GM12864 (cell line): ENCODE measurements around the gene PFDN2.

Experiments used
- DNase-seq: peaks from one replicate; pipeline ENCODE4 v3.0.0-alpha.2; 2011; ENCODE audit warnings: low read depth
- H3K4me3 ChIP-seq: 2 replicates; pipeline ENCODE4 v1.5.1; 2011; ENCODE audit warnings: mild to moderate bottlenecking, low read depth, low read length, control low read depth
- TF ChIP-seq, protein P1 (sequence below): IDR thresholded peaks from 2 replicates; pipeline ENCODE4 v1.5.1; 2011; ENCODE audit warnings: low read depth, mild to moderate bottlenecking, moderate library complexity, low read length, control low read depth, inconsistent platforms; ENCODE audit errors: missing control alignments

PFDN2 gene

DNA sequence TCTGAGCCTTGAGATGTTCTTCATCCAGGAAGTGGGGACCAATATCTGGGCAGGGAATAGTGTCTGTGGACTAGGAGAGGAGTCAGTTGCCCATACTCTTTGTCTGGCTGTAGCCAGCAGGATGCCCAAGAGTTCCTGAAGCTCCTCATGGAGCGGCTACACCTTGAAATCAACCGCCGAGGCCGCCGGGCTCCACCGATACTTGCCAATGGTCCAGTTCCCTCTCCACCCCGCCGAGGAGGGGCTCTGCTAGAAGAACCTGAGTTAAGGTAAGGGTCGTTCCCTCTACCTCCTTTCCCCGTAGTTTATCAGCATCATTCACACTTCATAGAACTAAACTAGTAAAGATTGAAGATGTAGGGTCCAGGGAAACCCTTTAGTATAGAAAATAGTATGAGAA is 45.0 kb upstream of the PFDN2 start:
- no peak for DNase-seq
- no peak overlapping the region for H3K4me3 ChIP-seq
- TF ChIP-seq, protein P1, sequence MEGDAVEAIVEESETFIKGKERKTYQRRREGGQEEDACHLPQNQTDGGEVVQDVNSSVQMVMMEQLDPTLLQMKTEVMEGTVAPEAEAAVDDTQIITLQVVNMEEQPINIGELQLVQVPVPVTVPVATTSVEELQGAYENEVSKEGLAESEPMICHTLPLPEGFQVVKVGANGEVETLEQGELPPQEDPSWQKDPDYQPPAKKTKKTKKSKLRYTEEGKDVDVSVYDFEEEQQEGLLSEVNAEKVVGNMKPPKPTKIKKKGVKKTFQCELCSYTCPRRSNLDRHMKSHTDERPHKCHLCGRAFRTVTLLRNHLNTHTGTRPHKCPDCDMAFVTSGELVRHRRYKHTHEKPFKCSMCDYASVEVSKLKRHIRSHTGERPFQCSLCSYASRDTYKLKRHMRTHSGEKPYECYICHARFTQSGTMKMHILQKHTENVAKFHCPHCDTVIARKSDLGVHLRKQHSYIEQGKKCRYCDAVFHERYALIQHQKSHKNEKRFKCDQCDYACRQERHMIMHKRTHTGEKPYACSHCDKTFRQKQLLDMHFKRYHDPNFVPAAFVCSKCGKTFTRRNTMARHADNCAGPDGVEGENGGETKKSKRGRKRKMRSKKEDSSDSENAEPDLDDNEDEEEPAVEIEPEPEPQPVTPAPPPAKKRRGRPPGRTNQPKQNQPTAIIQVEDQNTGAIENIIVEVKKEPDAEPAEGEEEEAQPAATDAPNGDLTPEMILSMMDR = no peak

DNA sequence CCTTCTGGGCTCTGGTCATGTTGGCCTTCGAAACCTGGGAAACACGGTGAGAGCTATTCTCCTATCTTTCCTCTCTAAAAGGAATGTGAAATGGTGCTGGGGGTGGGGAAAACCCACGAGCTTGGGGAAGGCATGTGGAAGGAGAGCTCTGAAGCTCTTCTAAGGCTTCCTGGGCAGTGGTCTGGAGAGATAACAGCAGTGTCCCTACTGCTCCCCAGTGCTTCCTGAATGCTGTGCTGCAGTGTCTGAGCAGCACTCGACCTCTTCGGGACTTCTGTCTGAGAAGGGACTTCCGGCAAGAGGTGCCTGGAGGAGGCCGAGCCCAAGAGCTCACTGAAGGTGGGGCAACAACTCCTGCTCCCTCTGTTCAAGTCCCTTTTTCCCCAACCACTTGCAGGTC is 44.2 kb upstream of the PFDN2 start:
- TF ChIP-seq, protein P1 = no peak
- no peak for DNase-seq
- H3K4me3 ChIP-seq = no peak overlapping the region

DNA sequence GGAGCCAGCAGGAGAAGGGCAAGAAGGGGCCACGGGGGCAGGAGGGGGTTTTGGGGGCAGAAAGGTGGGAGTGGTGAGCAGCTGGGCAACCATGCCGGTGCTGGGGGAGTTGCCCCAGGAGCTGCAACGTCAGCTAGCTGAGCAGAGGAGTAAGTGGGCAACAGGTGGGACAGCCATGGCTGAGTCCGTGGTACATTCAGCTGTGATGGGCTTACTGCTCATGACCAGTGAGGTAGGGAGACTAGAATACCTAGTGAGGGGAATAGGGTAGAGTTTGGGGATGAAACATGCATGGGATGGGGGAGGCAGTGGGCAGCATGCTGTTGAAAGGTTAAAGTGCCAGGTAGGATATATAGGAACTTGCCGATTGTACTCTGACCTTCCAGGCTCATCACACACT is 43.8 kb upstream of the PFDN2 start:
- TF ChIP-seq, protein P1 = no peak
- H3K4me3 ChIP-seq = no peak overlapping the region
- no peak for DNase-seq

DNA sequence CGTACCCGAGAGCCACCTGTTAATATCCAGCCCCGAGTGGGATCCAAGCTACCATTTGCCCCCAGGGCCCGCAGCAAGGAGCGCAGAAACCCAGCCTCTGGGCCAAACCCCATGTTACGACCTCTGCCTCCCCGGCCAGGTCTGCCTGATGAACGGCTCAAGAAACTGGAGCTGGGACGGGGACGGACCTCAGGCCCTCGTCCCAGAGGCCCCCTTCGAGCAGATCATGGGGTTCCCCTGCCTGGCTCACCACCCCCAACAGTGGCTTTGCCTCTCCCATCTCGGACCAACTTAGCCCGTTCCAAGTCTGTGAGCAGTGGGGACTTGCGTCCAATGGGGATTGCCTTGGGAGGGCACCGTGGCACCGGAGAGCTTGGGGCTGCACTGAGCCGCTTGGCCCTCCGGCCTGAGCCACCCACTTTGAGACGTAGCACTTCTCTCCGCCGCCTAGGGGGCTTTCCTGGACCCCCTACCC is 42.9 kb upstream of the PFDN2 start:
- H3K4me3 ChIP-seq = no peak overlapping the region
- TF ChIP-seq, protein P1 = no peak

DNA sequence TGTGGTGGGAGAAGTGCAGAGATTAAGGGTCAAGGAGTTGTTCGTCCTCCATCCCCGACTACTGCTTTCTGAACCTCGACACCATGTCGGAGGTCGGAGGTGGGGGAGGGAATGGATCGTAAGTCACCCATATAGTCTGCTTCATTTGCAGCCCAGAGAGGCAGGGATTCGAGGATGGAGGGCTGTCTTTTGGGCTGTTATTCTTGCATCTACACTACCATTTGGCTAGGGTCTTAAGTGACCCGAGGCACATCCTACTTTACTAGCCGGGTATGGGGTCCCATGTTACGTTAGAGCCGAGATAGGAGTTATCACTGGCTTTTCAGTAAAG is 42.0 kb upstream of the PFDN2 start:
- TF ChIP-seq, protein P1 = no peak
- peak overlapping the region; percentile 65 for H3K4me3 ChIP-seq
- no peak for DNase-seq

More for the DNA sequence above, 42.9 kb upstream of the PFDN2 start:
- no peak for DNase-seq

DNA sequence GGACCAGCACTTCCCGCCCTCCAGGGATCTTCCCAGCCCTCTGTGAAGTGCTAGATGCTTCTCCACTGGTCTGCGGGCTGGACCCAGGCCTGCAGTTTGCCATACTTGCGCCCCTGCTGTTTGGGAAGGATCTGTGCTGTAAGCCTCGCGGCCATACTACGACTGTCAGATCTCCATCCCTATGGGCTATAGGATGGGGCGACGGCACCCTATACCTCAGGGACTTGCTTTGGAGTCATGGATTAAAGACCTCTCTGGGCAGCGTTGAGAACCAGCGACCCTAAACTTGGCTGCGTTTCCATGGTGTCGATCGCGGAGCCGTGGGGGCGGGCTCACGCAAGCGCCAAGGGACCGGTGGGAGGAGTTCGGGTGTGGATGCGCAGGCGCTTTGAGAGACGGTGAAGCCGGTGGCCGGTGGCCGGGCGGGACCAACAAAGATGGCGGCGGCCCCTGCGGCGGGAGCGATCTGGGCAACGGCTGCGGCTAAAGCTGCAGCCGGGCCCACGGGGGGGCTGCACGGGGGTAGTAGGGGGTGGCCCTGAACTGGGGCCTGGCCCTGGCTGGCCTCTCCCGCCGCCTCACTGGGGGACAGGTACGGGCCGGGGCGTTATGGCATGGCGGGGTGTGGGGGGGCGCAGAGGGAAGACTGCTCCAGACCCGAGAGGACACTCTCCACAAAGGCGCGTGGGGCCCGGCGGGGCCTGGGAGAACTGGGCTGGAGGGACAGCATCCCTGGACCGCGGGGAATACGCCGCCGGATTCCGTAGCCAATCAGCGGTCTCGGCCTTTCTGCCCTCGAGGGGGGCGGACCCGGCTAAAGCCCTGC is 41.5 kb upstream of the PFDN2 start, which contains the start of gene USP21:
TSS of gene USP21 (plus strand) at position 414 of the 826 bp plus-strand sequence. CDS start 1,141 bp downstream, outside the sequence.
- DNase-seq = no peak
- TF ChIP-seq, protein P1 = peak; percentile 49
- H3K4me3 ChIP-seq = peak within 1 kb of the TSS; percentile 65

DNA sequence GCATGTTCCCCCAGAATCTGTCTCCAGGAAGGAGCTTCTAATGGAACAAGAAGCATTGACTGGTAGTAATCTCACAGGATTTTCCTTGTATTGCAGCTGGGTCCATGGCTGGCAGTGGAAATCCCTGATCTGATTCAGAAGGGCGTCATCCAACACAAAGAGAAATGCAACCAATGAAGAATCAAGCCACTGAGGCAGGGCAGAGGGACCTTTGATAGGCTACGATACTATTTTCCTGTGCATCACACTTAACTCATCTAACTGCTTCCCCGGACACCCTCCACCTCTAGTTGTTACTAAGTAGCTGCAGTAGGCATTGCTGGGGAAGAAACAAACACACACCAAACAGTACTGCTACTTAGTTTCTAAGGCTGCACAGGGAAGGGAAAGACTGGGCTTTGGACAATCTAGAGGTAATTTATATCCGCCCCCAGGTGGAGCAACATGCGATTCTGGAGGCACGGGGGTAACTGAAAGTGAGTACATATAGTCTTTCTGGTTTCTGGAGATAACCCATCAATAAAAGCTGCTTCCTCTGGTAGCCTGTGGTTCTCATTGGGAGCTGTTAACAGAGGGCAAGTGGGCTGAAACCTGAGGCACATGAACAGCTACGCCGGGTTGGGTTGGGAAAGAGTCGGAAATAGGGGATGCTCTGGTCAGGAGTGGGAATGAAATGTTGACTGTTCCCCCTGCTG is 40.6 kb upstream of the PFDN2 start:
- DNase-seq = no peak
- H3K4me3 ChIP-seq = peak overlapping the region; percentile 65
- TF ChIP-seq, protein P1 = no peak
